HG02840 (cell line): ENCODE results near the gene TVP23A.
"Not testable (repeated sequence)": the region's sequence is repeated elsewhere in the genome, so short reads cannot be mapped to it uniquely, and the experiment has no call there.

Experiments
- ATAC-seq: cut with Tn5 transposase; IDR thresholded peaks from one replicate; pipeline ENCODE4 v1.9.1; 2021; ENCODE audit warnings: mild to moderate bottlenecking, moderate library complexity, moderate number of reproducible peaks; ENCODE audit not compliant: unreplicated experiment, low FRiP score

Gene TVP23A

DNA sequence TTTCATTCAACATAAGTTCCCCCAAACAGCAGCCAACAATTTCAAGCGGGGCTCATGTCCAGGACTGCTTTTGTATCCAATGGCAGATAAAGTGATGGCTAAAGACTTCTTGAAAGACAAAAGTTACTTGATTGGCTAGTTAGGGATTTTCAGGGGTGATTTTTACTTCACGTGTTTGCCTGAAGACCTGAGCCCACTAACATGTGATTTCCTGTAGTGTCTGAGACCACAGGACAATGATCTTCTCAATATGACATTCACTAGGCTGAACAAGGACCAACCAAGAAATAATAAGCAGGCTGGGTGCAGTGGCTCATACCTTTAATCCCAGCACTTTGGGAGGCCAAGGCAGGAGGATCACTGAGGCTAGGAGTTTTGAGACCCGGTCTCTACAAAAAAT, 10.4 kb downstream of the TVP23A start:
- ATAC-seq, result no peak

DNA sequence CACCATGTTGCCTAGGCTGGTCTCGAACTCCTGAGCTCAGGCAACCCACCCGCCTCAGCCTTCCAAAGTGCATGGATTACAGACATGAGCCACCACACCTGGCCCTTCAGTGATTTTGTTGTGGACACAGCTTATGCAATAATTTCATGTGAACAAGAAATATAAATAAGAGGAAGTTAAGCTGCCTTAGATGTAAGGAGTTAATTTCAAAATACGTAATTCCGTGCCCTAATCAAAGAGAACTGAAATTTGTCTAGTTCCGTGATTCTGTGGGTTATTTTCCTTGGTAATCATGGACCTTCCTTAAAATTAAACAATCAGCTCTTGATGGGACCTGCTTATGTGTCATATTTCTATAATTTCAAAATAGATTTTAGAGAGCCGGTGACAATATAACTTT, 11.9 kb downstream of the TVP23A start:
- ATAC-seq, result no peak

DNA sequence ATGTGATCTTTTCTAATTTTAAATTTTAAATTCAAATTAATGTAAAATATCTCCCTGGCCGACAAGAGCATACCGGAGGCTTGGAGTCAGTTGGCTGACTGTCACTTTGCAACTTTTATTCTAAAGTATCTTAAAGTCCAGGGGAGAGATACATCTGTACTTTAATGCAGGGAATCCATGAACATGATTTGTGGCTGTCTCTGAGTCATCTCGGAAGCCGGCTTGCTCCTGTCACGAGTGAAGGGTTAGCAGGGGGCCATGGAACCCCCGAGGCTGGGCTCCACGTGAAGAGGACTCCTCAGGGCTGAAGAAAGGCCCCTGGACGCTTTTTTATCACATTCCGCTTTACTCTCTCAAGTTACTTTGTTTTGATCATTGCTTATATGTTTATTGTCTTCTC, 13.3 kb downstream of the TVP23A start:
- no peak for ATAC-seq

DNA sequence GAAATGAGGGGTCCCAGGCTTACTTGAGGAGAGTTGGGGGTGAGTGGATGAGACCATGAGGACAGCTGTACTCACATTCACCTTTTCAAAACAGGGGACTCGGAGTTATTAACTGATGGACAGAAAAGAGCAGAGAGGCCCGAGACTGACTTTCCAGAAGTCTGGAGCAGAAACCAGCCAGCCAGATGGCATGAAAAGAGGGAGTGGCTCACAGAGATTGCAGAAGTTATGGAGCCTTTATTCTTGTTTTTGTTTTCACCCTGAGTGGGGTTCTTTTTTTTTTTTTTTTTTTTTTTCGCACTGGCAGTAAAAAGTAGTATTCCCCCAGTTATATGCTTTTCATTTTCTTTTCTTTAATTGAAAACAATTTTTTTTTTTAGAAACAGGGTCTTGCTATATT, 18.9 kb downstream of the TVP23A start:
- no peak for ATAC-seq

DNA sequence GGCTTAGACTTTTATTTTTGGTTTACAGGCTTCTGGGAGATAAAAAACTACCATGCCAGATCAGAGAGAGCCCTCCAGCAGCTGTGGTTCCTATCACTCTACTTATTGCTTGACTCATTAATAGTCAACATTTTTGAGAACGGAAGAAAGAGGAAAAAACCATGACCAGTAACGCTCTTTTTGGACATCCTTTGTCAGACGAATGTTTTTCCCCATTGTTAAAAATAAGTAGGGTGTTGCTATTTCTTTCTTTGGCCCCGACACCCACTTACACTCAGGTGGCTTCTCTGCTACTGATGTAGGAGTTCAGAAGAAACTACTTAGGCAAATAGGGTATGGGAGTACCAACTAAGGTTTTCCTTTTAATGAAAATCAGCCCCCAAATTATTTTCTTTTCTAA, 27.5 kb downstream of the TVP23A start:
- ATAC-seq, result no peak

DNA sequence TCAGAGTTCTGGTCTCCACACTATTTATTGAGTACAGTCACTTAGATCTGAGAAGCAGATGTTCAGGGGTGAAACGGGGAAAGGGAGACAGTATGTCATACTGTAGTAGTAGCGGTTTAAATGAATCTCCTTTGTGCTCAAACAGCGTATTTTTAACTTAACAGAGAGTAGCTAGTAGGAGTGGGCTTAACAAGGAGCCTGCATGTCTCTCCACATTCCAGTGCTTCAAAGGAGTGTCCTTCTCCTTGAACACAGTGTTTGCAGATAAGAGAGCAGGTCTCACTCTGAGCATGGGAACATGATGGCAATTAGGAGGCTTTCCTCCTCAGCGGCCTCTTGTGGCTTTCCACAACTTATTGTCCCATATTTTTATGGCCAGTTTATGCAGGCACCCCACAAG, 30.0 kb downstream of the TVP23A start:
- not testable (repeated sequence) for ATAC-seq

DNA sequence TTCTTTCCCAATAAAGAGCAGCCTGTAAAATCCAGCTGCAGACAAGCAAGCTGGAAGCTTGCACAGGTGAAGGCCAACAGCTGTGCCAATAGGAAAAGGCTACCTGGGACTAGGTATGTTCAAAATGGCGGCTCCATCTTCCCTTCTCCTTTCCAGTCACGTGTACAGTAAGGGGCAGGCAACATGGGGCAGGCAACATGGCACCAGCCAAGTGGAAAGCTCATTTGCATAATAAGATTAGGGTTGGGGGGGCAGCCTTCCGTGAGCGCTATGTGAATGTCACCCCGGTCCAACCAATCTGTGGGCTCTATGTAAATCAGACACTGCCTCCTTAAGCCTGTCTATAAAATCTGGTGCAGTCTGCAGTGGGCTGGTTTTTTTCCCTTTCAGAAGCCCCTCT, 31.3 kb downstream of the TVP23A start:
- no peak for ATAC-seq

DNA sequence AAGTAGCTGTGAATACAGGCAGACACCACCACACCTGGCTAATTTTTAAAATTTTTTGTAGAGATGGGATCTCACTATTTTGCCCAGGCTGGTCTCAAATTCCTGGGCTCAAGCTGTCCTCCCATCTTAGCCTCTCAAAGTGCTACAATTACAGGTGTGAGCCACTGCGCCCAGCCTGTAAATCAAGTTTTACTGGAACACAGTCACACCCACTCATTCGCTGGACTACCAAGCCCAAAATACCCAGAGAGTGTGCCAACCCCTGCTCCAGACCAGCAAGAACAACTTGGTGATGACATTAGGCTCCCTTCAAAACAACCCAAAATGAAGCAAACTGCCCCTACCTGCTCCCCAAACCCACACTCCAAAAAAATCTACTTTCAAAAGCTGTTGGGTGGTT, 36.0 kb downstream of the TVP23A start:
- ATAC-seq, result no peak

DNA sequence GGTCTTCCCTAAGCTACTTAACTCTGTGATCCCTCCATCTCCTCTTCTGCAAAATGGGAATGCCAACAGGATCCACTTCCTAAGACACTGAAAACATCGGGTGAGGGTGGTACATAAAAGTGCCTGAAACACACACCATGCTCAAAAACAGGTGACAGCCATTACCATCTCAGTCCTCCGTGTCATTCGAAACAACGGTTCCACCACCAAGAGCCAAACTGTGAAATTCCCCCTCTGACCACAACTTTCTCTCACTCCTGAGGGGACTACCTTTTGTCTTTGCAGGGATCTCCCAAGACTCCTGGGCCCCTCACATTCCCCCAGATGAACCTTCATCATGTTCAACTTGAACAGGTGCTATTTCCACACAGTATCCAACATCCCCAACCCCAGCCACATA, 38.0 kb downstream of the TVP23A start:
- ATAC-seq, result no peak

DNA sequence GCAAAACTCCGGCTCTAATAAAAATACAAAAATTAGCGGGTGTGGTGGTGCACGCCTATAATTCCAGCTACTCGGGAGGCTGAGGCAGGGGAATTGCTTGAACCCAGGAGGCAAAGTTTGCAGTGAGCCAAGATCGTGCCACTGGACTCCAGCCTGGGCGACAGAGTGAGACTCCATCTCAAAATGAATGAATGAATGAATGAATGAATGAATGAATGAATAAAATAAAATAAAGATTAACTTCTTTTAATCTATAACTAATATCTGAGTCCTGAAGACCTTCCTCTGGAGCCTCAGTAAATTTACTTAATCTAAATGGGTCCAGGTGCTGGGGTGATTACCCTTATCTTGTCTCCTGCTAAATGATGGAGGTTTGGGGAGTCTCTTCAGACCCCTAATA, 38.7 kb downstream of the TVP23A start:
- not testable (repeated sequence) for ATAC-seq

DNA sequence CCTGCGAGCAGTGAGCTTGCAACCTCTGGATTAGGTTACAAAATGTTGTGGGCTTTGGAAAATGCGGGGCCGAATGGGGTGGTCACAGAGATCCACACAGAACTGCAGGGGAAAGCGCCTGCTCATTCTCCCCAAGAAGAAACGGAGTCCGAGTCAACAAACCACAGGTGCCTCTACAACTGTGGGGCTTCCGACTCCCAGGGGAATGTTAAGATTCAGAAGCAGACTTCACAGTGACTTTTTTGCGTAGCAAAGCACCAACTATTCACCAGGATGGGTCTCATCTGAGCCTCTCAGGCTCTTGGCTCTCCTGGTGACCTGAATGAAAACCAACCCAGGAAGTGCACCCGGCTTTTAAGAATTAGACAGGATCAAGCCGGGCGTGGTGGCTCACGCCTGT, 41.2 kb downstream of the TVP23A start:
- ATAC-seq, result no peak

DNA sequence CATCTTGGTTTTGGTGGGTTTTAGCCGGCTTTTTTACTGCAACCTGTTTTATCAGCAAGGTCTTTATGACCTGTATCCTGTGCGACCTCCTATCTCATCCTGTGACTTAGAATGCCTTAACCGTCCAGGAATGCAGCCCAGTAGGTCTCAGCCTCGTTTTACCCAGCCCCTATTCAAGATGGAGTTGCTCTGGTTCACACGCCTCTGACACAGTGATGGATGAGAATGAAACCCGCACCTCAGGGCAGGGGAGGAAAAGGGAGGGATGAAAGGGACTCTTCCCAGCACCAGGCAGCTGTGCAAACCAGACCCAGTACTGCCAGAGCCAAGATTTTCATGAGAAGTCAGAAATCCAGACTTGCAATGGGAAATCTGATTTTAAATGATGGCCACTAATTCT, 41.7 kb downstream of the TVP23A start:
- ATAC-seq, result not testable (repeated sequence)

DNA sequence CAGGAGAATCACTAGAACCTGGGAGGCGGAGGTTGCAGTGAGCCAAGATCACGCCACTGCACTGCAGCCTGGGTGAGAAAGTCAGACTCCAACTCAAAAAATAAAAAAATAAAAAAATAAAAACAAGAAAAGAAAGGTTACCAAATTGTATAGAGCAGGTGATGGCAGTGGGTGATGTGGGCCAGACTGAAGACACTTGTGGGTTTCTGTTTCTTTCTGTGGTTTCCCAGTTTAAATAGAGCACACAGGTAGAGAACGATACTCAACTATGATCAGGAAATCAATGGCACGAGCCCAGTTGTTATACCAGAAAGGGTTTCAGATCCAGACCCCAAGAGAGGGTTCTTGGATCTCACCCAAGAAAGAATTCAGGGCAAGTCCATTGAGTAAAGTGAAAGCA, 42.3 kb downstream of the TVP23A start:
- ATAC-seq, result no peak

DNA sequence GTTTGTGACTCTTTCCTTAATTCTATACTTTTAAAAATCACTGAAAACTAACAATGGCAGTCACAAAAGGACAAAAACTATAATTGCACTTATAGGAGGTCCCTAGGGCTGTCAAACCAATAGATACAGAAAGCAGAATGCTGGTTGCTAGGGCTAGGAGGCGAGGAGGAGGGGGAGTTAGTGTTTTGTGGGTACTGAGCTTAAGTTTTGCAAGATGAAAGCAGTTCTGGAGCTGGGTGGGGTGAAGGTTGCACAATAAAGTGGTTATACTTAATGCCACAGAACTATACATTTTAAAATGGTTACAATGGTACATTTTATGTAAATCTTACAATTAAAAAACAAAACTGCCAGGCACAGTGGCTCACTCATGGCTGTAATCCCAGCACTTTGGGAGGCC, 47.7 kb downstream of the TVP23A start:
- ATAC-seq, result no peak

DNA sequence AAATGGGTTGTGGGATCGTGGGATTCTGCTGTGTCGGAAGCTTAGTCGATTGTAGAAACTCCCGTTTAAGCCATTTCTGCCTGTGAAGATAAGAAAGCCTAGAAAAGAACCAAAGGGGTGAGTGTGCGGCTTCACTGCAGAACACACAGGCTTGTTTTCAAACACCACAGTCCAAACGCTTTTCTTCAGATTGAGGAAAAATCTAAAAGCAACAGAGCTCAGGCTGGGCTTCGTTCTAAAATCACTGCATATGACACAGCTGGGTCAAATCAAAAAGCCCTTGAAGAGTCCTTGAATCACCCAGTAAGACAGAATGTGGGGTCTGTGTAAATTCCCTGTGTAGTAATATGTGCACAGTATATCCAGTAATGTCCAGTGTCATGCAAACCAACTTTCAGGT, 49.2 kb downstream of the TVP23A start:
- no peak for ATAC-seq

DNA sequence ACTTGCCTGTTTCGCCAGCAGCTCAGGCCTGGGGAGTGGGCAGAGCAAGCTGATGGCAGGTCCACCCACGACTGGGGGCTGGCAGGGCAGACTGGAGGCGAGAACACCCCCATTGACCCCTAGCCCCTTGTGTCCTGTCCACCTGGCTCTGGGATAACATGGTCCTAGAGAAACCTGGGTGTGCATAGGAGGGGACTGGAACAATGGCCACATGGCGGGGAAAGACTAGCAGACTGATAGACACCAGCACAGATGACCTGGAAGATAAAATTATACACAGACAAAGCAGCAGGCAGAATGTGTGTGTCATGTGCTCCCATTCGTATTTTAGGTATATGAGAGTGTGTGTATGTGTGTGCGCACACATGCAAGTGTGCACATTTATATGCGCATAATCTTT, 51.5 kb downstream of the TVP23A start:
- no peak for ATAC-seq

DNA sequence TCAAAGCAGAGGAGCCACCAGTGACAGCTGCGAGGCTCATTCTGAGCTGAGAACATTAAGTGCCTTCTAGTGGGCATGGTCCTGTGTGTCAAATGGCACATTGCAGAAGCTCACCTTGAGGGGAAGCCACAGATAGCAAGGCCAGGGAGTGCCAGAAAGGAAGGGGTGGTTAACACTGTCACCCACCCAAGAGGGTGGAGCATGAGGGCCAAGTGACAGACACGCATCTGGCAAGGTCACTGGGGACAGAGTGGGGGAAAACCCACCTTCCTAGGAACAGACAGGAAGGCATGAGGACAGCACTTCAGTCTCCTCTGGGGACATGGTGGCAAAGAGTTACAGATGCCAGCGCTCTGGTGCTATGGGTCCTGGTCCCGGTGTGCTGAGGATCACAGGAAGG, 52.8 kb downstream of the TVP23A start:
- no peak for ATAC-seq

DNA sequence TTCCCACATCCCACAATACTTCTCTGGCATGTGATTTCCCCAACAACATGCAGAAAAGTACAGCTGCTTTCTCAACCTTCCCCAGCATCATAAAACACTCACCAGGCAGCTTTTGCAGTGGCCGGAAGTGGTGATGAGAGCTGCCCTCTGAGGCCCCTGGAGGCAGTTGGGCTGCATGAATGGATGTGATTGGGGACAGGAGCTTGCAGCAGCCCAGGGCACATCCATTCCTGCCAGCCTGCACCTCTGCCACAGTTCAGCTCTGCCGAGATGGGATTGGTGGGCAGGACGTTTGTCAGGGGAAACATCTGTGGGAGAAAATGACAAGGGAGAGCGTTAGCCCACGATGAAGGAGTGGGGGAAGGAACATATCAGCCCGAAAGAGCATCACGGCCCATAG, 55.1 kb downstream of the TVP23A start:
- ATAC-seq, result no peak

DNA sequence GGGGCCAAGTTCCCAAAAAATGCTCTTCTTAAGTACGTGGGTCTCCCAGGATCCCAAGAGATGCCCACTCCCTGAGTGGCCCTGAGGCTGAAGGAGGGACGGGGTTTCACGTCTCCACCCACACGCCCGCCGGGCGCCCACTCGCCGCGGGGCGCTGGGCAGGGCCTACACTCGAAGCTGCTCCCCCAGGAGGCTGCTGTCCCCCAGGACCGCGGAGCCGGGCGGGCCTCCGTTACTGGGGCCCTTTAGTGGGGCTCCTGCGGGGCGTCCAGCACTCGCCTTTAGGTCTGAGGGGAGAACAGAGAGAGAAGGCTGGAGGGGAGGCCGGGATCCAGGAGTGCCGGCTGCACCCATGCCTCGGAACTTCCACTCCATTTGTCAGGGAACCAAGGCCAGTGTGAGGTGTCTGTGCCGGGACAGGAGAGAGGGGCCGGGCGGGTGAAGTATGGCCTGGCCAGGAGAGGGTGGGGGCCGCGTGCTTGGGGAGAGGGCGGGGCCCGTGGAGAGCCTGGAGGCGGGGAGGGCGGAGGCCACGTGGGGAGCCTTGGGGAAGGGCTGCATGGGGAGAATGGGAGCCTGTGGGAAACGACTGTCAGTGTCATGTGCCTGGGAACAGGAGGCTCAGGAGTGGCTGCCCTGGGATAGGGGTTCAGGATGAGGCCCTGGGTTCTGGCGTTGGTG, 56.1 kb downstream of the TVP23A start:
- no peak for ATAC-seq

DNA sequence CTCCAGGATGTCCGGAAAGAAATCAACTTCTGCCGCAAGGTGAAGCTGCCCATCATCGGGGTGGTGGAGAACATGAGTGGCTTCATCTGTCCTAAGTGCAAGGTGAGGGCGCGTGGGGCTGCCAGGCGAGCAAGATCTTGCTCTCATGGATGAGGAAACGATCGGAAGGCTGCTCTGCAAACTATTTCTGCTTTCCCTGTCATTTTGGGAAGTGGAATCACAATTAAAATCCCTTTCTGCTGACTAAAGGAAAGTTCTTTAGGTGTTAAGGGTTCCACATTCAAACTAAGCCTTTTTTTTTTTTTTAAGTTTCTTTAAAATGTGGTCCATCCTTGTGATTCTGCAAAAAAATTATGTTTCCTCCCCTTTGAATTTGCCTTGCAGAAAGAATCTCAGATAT, 57.2 kb downstream of the TVP23A start:
- ATAC-seq, result no peak

DNA sequence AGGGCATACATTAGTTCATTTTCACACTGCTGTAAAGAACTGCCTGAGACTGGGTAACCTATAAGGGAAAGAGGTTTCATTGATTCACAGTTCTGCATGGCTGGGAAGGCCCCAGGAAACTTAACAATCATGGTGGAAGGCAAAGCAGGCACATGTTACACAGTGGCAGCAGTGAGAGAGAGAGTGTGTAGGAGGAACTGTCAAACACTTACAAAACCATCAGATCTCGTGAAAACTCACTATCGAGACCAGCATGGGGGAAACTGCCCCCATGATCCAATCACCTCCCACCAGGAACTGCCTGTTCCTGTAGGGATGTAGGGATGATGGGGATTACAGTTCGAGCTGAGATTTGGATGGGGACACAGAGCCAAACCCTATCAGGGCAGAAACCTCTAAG, 57.7 kb downstream of the TVP23A start:
- no peak for ATAC-seq

DNA sequence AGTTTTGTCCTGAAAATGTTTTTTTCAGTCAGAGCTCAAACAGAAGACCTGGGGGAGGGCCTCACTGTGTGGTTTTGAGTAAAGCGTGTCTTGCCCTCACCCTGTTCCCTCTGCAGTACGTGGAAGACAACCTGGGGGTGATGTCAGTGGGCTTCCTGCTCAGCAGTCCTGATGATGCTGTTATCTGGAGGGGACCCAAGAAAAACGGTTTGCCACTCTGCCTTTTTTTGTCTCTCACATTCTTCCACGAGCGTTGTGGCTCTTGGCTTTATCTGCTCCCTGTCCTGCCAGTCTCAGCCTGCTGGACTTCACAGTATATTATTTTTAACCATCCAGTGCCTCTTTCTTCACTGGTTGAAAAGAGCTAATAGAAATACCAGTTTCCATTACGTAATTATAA, 62.0 kb downstream of the TVP23A start:
- ATAC-seq, result no peak

DNA sequence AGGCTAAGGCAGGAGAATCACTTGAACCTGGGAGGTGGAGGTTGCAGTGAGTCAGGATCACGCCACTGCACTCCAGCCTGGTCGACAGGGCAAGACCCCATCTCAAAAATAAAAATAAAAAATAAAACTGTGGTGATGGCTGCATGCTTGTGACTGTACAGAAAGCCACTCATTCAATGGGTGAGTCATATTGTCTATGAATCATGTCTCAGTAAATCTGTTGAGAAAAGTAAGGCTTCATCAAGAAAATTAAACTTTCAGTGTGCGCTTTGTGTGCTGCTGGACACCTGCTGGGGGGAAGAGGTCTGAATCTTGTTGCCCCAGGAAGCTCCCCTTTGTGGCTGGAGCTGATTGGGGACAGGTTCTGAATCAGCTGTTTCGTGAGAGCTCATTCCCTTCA, 63.7 kb downstream of the TVP23A start:
- ATAC-seq, result no peak
